NCI-H146 treated with DMSO at 0.1 percent for 48 hours (cell line): ENCODE data around the gene CBFA2T2.
"Not testable (repeated sequence)": the region's sequence is repeated elsewhere in the genome, so short reads cannot be mapped to it uniquely, and the experiment has no call there.

ENCODE experiments used
- DNase-seq: peaks from one replicate; lab custom pipeline; 2025; ENCODE audit not compliant: unreplicated experiment; lab: John Stamatoyannopoulos, UW

CBFA2T2 gene

DNA sequence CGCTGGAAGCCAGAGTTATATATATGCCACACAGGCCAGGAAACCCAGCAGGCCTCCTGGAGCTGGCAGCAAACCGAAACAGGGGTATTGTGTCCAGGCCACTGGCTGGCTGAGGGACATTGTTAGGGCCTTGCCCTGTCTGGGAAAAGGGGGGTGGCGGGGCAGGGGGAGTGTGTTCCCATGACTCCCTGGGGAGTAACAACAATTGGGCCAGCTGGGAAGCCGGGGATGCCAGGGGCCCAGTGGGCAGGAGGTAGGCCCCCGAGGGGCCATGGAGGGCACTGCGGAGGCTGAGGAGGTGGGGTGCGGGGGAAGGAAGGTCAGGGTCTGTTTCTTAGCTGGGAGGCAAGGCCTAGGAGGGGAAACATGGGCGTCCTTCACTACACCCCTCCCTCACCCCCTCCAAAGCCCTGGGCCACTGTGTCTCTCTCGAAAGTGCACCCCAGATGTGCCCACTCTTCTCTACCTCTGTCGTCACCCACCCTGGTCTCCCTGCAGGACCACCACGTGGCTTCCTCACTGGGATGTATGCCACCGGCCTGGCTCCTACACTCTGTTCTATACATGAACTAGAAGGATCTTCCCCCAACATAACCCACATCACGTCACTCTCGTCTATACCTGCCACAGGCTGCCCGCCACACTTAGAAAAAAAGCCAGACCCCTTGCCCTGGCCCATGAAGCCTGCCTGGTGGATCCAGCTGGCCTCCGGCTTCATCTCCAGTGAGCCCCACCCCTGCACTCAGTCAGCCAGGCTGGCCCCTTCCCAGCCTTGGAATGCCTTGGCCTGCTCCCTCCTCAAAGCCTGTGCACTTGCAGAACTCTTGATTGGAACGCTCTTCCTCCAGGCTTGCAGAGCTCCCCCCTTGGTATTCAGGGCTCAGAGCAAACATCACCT is 204.1 kb downstream of the CBFA2T2 start:
- DNase-seq: no peak

DNA sequence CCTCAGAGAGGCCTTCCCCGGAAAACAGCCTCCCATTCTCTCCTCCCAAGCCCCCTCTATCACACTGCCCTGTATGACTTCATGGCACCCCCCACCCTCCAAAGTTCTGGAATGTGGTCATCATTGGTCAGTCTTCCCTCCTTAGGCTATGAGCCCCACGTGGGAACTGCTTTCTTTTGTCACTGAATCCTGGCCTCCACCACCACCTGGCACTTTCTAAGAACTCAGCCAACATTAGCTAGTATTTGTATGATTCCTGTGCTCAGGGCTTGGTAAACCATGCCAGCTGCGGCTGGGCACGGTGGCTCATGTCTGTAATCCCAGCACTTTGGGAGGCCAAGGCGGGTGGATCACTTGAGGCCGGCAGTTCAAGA is 204.7 kb downstream of the CBFA2T2 start:
- DNase-seq: no peak

DNA sequence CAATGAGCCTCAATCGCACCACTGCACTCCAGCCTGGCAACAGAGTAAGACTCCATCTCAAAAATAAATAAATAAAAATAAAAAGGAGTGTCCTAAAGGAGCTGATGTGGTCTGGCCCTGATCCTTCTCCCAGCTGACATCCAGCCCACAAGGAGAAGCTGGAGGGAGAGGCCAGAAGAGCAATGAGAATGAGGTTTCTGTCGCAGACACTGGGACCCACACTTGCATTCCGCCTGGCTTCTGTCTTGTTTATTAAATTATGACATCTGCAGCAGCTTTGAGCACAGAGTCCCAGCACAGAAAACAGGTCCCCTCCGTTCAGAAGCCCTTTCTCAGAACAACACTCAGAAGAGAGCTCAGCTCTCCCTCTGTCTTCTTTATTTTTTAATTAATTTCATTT is 206.6 kb downstream of the CBFA2T2 start:
- no peak for DNase-seq

DNA sequence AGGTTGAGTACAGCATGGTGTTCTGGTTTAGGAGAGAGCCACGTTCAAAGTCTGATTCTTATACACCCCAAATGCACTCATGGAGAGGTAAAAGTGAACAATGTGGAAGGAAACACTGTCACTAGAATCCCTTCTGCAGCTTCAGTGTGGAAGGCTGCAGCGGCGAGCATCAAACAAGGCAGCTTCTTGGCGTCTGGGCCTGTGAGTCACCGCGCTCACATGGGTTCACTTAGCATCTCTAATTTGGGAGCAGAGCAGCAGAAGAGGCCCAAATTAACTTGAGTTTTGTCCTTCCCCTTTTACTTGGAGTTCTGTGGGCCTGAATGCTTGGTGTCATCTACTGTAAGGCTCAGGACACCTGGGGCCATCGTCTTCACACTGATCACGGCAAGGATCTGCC is 207.2 kb downstream of the CBFA2T2 start:
- DNase-seq: no peak

DNA sequence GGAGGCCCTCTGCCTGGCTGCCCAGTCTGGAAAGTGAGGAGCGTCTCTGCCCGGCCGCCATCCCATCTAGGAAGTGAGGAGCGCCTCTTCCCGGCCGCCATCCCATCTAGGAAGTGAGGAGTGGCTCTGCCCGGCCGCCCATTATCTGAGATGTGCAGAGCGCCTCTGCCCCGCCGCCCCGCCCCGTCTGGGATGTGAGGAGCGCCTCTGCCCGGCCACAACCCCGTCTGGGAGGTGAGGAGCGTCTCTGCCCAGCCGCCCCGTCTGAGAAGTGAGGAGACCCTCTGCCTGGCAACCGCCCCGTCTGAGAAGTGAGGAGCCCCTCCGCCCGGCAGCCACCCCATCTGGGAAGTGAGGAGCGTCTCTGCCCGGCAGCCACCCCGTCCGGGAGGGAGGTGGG is 209.1 kb downstream of the CBFA2T2 start:
- not testable (repeated sequence) for DNase-seq
